Measurements from ENCODE around the gene WT1.
"Not testable (repeated sequence)": the region's sequence is repeated elsewhere in the genome, so short reads cannot be mapped to it uniquely, and the experiment has no call there.

Gene WT1

DNA sequence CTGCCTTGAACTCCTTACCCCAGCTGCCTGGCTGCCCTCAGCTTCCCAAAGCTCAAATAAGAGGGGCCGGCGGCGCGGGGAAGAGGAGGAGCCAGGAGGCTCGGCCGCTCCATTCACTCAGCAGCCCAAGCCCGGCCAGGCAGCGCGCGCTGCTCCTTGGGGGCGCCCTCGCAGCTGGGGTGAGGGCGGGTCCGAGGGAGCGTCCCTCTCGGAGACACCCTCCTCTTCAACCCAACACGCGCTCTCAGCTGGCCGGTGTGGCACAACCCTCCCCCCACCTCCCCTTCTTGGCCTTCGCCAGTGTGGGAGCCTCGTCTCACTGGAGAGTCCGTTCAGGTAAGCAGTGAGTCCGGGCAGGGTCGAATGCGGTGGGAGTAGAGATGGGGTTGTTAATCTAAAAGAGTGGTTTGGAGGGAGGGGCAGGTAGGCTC, at the start of gene WT1:
Gene WT1 (minus strand): TSS at position 29 of the 431 bp plus-strand sequence.
- DNase-seq, result peak; percentile 97

DNA sequence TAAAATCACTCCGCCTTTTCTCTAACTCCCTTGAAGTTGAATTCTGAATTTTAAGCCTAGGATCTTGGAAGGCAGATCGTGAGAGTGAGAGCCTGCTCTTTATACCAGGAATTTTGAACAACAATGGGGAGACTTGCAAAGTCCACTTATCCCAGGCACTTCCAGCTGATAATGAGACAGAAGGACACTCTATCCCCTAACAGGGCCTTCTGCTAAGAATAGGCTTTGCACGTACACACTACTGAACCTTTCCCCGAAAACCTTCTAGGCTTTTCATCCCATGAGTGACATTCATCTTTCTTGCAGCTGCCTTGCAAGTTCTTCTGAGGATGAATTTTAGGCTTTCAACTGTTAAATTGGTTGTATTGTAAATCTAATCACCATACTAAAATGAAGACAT, 44.0 kb upstream of the WT1 start:
- no peak for DNase-seq

- DNase-seq, result no peak
Observed at GRCh38 chr11:32478277-32478731, 43.0 kb upstream of the WT1 start.

DNA sequence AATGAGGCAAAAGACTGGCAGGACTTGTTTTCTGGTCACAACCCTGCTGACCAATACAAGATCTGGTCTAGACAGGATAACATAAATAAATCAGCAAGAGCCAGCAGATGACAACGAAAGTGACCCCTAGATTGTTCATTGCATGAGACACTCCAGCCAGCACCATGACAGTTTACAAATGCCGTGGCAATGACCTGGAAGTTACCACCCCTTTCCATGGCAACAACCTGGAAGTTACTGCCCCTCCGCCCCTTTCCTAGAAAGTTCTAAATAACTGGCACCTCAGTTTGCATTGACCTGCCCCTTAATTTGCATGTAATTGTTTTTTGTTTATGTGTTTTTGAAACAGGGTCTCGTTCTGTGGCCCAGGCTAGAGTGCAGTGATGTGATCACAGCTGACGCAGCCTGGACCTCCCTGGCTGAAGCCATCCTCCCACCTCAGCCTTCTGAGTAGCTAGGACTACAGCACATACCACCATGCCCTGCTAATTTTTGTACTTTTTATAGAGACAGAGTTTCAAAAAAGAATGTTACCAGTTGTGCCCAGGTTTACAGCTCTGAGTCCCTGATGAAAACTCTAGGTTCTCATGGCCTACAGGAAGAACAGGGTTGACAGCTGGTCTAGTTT, 38.1 kb upstream of the WT1 start:
- DNase-seq, result no peak

DNA sequence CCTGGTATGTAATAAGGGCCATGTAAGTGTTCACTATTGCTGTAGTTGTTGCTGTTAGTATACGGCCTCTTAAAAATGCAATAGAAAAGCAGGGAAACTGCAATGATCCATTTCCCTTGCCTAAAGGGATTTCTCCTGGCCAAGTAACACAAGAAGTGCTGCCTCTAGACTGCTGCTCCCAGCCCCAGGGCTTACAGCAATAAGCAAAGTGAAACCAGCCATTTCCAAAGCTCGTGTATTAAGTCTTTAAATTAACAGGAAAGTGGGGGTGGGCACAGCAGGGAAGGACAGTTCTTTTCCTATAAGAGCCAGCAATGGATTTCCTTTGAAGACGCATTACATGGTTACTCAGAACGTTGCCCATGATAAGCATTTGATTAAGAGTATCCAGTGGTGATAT, 36.9 kb upstream of the WT1 start:
- DNase-seq, result no peak

GRCh38 chr11:32471544-32471943, 36.2 kb upstream of the WT1 start:
- DNase-seq, result not testable (repeated sequence)

DNA sequence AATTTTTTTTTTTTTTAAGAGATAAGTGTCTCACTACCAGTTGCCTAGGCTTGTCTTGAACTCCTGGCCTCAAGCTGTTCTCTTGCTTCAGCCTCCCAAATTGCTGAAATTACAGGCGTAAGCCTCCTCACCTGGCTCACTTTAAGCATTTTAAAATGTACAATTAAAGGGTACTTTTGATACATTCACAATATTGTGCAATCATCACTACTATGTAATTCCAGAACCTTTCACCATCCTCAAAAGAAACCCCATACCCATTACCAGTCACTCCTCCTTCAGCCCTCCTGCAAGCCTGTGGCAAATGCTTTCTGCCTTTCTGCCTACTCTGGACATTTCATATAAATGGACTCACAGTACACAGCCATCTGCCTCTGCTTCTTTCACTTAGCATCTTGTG, 34.5 kb upstream of the WT1 start:
- DNase-seq, result no peak

DNA sequence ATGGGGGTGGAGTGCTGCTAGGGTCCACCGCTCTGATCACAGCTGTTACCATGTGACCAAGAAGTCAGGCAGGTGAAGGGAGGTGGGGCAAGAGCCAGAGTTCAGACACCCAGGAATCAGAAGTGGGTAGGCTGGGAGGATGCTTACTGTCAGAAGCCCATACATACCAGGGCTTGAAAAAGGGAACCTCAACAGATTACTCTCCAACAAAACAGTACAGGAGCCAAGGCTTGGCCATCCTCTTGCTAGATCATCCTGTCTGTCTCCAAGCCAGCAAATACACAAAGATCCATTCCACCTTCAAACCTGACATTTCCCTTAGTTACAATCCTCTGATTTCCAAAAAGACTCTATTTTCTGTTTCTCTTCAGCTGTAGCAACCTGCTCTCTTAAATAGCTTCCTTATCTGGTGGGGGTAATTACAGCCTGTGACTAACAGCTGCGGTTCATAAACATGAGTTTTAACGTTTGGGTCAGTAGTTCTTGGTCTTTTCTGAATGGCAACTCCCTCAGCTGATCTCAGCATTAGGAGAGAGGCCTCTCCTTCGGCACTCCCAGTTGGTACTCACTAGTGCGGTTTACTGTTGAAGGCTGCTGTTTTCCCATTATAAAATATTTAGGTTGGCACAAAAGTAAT, 31.1 kb upstream of the WT1 start:
- DNase-seq, result peak; percentile 86

- no peak for DNase-seq
Observed at GRCh38 chr11:32464078-32464477, 28.7 kb upstream of the WT1 start.

DNA sequence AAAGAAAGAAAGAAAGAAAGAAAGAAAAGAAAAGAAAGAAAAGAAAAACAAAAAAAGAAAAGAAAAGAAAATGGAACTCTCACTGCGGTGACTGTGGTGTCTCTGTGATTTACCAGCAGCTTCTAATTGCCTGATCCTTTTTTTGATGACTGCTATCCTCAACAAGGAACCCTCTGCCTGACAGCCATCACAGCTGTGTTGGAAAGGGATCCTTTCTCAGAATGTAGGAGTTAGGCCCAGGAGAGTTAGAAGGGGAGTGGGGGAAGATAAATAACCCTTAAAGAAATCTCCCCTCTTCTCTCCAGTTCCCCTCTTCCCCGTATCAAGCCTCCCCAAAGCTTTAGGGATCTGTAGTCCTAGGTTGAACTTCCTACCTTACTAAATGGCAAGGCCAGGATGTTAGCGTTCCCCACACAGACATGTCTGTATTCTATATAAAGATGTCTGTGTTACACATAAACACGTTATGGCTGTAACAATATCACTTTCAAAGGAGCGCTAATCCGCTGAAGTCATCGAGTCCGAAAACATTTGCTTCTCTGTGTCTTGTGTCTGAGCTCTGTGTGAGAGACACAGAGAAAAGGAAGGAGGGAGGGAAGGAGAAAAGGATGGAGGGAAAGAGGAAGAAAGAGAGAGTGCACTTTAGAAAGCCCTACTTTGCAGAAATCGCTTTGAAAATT, 26.8 kb upstream of the WT1 start:
- no peak for DNase-seq

GRCh38 chr11:32456864-32457263, 21.5 kb upstream of the WT1 start:
- no peak for DNase-seq

GRCh38 chr11:32454993-32455392, 19.7 kb upstream of the WT1 start:
- no peak for DNase-seq

- no peak for DNase-seq
Observed at GRCh38 chr11:32451808-32452207, 16.5 kb upstream of the WT1 start.

DNA sequence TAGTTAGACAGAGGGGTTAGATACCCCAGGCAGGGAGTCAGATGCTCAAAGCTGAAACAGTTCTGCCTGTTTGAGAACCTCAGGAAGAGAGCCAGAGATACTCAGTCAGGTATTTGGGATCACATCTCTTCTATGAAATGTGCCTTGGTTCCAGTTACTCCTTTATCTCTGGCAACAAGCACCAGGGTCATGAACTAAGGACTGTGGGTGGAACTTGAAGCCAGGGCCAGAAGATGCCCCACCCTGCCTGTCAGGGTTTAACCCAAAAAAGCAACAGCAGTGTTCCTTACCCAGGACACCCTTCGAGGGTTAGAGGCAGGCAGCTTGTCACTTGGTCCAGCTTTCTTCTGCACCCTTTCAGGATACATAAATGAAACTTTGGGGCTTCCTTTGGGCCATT, 15.0 kb upstream of the WT1 start:
- DNase-seq, result no peak

- DNase-seq, result peak; percentile 39
Observed at GRCh38 chr11:32448232-32448631, 12.9 kb upstream of the WT1 start.

- DNase-seq, result no peak
Observed at GRCh38 chr11:32447252-32447651, 11.9 kb upstream of the WT1 start.

DNA sequence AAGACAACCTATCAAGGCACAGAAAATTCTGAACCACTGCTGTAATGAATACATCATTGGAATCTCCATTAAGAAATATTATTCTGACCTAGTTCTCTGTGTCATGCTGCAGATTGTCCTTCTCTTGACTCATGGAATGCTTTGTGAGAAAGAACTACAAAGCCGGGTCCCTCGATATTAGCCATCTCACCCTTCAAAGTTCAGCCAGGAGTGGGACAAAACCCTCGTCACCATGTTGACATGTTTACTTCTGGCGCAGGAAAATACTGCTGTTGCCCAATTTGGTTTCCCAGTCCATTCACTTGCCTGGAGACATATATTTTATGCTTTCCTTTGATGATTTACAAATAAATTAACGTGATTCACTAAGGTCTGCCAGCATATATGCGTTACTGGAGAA, 10.9 kb upstream of the WT1 start:
- no peak for DNase-seq

DNA sequence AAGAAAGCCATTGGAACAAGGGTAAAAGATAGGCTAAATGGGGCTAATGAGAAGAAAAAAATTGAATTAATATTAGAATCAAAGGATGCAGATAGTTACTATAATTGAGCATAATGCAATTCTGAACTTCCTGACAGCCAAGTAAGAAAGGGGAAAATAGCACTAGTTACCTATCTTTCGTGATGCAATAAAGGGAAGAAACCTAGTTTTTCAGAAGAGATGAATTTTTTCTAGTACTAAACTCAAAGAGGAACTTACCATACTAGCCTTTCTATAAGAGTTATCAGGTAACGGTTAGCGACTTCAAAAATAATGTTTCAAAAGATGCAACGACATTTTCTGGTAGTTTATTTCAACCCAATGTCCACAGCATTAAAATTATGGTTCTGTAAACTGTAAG, 8.8 kb upstream of the WT1 start:
- DNase-seq, result no peak

GRCh38 chr11:32440916-32441315, 5.6 kb upstream of the WT1 start:
- DNase-seq, result no peak

DNA sequence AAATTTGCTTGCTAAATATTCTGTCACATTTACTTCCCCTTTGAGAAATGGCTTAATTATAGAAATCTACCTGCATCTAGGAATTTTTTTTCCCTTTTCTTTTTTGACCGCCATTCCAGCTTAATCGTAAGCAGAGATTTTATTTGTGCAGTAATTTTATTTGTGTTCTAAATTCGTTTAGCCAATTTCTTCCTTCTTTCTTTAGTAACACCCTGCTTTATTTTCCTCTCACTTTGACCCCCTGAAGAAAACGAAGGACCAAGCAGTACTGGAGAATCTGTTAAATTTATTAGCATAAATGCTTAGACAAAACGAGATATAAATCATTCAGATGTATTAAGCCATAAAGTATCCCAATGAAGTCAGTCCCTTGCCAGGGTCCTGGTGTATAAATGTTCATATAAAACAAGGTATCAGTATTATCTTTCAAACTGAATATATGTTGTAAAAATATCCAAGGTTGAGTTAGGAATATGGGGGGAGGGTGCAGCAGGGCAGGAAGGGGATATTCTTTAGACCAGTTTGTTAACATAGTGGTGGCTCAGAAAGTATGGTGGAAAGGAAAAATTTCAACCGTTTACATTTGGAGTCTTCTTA, 5.1 kb upstream of the WT1 start:
- no peak for DNase-seq

DNA sequence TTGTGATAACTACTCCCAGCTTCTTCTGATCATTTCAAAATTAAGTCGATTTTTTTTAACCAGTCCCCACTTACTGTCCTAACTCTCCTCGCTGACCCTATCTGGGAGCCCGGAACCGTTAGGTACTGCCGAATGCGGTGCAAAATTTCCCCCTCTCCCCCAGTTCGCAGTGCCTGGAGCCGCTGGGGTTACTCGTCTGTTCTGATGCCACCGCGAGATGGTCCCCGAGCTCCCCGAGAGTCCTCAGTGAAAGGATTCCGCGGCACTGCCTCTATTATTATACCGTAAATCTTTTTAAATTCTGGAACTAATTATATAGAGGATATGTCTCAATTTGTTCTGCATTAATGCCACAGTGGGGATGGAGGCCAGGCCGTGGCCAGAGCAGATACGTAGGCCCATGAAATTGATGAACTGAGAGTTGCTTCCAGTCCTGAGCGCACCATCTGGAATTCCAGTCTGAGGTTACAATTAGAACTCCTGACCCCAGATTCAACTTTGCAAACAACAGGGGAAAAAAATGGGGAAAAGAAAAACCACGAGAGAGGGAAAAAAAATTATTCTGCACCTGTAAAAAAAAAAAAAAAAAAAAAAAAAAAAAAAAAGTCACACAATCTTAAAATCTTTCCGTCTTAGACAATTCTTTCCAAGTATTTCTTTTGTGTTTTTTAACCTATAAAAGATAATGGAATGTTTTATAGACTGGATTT, 4.3 kb upstream of the WT1 start:
- DNase-seq, result no peak

DNA sequence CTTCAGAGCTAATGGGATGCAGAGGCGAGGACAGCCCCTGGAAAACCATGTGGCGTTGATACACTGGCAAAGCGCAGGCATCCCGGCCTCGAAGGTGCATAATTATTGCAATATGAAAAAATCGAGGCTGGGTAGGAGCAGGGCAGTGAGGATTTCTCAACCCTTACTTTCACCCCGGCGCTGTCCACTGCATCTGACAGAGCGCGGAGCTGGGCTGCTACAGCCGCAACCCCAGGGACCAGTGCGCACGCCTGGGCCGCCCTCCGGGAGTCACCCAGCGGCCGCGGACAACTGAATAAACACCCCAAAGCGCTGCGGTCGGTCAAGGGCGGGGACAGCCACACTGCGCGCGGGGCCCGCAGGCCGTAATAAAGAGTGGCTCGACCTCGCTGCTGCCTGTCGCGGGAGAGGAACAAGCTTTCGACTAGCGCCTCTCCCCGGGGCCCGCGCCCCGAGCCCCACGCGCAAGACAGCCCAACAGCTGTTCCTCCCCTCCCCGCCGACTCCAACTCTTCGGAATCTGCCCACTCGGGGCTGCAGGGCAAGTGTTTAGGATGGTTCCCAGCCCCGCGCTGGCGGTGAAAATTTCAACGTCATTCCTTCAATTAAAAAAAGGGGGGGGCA, 3.6 kb upstream of the WT1 start:
- peak; percentile 18 for DNase-seq

- no peak for DNase-seq
Observed at GRCh38 chr11:32438346-32438865, 3.1 kb upstream of the WT1 start.
